NCI-H2029 treated with DMSO at 0.1 percent for 48 hours (cell line): Measurements from ENCODE around the gene FNIP2.
"Not testable (repeated sequence)": the region's sequence is repeated elsewhere in the genome, so short reads cannot be mapped to it uniquely, and the experiment has no call there.

ENCODE experiments used
- DNase-seq: peaks from one replicate; lab custom pipeline; 2025; lab: John Stamatoyannopoulos, UW

Gene FNIP2

GRCh38 chr4:158814636-158815330 is 46.0 kb downstream of the FNIP2 start:
- DNase-seq, result no peak

DNA sequence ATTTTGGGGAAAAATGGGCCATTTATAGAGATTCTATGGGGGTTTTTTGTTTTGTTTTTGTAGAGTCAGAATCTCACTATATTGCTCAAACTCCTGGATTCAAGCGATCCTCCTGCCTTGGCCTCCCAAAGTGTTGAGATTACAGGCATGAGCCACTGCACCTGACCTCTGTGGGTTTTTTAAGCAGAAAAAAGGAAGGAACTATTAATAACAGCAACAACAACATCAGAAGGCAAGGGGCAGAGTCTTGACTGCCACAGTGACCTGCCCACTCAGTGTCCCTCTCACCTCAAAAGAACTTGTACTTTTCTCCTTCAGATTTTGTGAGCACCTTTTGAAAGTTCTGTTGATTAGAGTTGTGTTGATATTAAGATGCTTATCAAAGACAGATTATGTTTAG is 48.1 kb downstream of the FNIP2 start:
- no peak for DNase-seq

DNA sequence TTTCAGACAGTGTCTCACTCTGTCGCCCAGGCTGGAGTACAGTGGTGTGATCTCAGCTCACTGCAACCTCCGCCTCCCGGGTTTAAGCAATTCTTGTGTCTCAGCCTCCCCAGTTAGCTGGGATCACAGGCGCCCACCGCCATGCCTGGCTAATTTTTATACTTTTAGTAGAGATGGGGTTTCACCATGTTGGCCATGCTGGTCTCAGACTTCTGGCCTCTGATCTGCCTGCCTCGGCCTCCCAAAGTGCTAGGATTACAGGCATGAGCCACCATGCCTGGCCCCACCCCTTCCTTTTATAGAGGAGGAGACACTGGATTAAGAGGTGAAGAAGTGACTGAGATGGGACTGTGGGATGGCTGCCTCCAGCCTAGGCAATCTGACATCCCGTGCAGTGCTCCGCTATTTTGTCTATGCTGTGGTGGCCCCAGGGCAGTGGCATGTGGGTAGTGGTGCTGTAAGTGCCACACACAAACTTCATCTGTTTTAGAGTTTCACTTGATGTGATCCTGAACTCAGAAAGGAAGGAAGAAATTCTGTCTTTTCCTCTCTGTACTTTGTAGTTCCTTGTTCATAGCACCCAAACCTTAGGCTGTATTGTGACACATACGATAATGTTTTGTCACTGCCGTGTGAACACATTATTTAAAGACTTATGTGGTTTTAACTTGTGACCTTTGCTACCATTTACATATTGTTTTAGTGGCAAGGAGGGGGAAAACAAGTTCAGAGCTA is 48.9 kb downstream of the FNIP2 start:
- no peak for DNase-seq

DNA sequence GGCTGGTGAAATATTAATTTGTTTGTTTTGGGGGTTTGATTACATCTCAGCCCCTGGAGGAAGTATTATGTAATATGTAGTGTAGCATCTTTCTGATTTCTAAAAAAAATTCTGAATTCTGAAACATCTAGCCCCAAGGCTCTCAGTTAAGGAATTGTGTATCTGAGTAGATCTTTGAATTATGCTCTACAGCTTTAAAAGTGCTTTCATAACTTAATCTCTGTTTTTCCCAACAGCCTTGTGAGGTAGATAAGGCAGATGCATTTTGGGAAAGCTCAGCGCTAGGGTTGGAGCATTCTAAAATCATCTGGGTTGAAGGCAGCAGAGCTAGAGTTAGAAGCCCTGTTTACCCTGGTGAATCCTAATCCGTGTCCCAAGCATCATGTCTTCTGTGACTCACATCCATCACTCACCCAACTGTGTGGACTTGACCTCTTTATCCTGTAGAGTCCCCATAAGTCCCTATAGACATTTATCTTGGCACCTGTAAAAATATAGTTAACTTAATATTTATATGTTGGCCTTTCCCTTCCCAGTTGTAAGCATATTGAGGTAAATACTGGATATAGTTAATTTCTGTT is 49.8 kb downstream of the FNIP2 start:
- DNase-seq, result no peak

GRCh38 chr4:158819942-158820786 is 51.3 kb downstream of the FNIP2 start:
- DNase-seq, result no peak

GRCh38 chr4:158821228-158821971 is 52.6 kb downstream of the FNIP2 start:
- DNase-seq, result no peak

DNA sequence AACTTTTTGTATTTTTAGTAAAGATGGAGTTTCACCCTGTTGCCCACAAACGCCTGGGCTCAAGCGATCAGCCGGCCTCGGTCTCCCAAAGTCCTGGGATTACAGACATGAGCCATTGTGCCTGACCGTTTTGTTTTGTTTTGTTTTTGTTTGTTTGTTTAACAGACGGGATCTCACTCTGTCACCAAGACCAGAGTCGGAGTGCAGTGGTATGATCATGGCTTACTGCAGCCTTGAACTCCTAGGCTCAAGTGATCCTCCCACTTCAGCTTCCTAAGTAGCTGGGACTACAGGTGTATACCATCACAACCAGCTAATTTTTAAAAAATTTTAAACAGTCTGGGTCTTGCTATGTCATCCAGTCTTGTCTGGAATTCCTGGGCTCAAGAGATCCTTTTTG is 53.5 kb downstream of the FNIP2 start:
- no peak for DNase-seq

DNA sequence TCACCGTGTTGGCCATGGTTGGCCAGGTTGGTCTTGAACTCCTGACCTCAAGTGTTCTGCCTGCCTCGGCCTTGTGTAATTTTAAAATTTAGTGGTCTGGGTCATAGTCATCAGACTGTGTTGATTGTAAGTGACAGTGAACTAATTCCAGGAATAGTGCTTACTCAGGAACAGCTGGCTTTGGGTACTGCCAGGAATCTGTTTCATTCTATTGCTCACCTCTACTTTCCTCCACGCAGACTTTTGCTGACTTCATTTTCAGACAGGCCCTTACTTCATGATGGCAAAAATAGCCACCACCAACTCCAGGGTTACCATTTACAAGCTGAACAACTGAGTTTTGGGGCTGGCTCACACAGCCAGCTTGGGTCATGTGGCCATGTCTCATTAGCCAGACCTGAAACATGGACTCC is 54.6 kb downstream of the FNIP2 start:
- DNase-seq, result no peak

GRCh38 chr4:158824425-158825274 is 55.8 kb downstream of the FNIP2 start:
- DNase-seq, result no peak

GRCh38 chr4:158825433-158826036 is 56.7 kb downstream of the FNIP2 start:
- no peak for DNase-seq

DNA sequence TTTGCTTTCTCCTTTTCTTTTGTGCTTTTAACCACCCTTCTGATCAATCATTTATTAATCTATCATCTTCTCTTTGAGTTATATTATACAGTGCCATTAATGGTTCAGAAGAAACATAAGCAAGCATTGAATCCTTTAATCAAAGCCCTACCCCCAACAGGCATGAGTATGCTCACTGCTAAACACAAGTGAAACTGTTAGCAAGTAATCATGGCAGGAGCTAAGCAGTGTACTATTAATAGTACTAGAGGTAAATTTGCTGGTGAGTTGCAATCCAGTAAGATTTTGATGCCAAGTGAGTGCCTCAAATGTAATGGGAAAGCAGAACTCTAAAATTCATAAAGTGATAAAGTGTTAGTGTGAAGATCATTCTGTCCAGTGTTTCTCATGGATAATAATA is 57.2 kb downstream of the FNIP2 start:
- DNase-seq, result no peak

GRCh38 chr4:158826882-158827281 is 58.1 kb downstream of the FNIP2 start:
- DNase-seq, result peak; percentile 30

- DNase-seq, result no peak
These were observed 58.7 kb downstream of the FNIP2 start for GRCh38 chr4:158827543-158827981.

GRCh38 chr4:158828151-158828550 is 59.3 kb downstream of the FNIP2 start:
- not testable (repeated sequence) for DNase-seq

DNA sequence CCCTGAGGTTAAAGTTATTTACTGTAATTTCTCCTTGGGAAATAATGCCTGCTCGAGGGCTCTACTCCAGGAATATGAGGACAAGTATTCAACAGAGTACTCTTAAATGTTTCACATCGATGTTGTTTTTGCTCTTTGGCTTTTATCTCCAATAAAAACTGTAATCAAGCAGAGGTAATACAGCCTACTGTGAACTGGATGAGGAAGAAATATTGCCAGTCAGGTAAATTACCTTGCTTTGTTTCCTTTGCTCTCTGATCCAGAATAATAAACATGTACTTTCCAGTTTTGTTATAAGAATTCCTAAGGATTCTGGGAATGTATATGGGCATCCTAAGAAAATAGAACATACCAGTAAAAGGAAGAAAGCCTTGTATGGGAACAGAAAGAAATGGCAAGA is 60.4 kb downstream of the FNIP2 start:
- DNase-seq, result no peak

GRCh38 chr4:158833602-158834001 is 64.8 kb downstream of the FNIP2 start:
- DNase-seq, result no peak

GRCh38 chr4:158835226-158836001 is 66.6 kb downstream of the FNIP2 start:
- no peak for DNase-seq

- DNase-seq, result no peak
These were observed 67.2 kb downstream of the FNIP2 start for GRCh38 chr4:158836002-158836369.

- no peak for DNase-seq
These were observed 68.1 kb downstream of the FNIP2 start for GRCh38 chr4:158836828-158837449.
